ENCODE results near the gene PGAM5.
"Not testable (repeated sequence)": the region's sequence is repeated elsewhere in the genome, so short reads cannot be mapped to it uniquely, and the experiment has no call there.

- TF ChIP-seq, protein P1, sequence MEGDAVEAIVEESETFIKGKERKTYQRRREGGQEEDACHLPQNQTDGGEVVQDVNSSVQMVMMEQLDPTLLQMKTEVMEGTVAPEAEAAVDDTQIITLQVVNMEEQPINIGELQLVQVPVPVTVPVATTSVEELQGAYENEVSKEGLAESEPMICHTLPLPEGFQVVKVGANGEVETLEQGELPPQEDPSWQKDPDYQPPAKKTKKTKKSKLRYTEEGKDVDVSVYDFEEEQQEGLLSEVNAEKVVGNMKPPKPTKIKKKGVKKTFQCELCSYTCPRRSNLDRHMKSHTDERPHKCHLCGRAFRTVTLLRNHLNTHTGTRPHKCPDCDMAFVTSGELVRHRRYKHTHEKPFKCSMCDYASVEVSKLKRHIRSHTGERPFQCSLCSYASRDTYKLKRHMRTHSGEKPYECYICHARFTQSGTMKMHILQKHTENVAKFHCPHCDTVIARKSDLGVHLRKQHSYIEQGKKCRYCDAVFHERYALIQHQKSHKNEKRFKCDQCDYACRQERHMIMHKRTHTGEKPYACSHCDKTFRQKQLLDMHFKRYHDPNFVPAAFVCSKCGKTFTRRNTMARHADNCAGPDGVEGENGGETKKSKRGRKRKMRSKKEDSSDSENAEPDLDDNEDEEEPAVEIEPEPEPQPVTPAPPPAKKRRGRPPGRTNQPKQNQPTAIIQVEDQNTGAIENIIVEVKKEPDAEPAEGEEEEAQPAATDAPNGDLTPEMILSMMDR (IDR thresholded peaks at IDR 0.05) = not testable (repeated sequence)
- not testable (repeated sequence) for TF ChIP-seq POLR2A (IDR thresholded peaks at IDR 0.05)
Observed at GRCh38 chr12:132758825-132759224, 48.2 kb downstream of the PGAM5 start.
